ENCODE measurements around the gene SORCS2. TPM values are rescaled to one million over a fixed set of nuclear protein-coding genes. Genes with fewer than 3 reads are reported as not detected.
"Not testable (repeated sequence)": the region's sequence is repeated elsewhere in the genome, so short reads cannot be mapped to it uniquely, and the experiment has no call there.

SORCS2 gene
- total RNA-seq, 1 donor from 2014 or later, result 9.6 TPM

GRCh38 chr4:7159923-7160322, 32.4 kb upstream of the SORCS2 start:
- no peak for DNase-seq (ENCODE audit: low spot score)

GRCh38 chr4:7160439-7160838, 31.9 kb upstream of the SORCS2 start:
- DNase-seq (ENCODE audit: low spot score), result no peak

DNA sequence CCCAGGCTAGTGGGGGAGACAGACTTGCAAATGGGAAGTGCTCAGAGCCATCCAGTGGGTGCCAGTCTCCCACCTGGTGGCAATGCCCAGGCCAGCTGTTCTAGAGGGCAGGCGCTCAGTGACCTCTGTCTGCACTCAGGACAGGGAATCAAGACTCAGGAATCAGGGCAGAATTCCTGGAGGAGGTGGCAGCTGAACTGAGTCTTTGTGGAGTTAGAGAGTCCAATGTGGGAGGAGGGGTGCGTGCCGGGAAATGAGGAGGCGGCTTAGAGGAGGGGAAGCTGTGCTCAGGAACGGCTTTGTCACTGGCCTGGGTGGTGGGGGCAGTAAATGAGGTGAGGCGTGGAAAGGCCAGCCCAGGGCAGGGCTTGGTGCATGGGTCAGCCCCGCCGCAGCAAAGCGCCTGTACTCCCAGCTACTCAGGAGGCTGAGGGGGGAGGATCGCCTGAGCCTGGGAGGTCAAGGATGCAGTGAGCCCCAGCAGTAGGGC, 31.3 kb upstream of the SORCS2 start:
- no peak for DNase-seq (ENCODE audit: low spot score)

- peak; percentile 13 for DNase-seq (ENCODE audit: low spot score)
Observed at GRCh38 chr4:7161721-7162214, 30.6 kb upstream of the SORCS2 start.

DNA sequence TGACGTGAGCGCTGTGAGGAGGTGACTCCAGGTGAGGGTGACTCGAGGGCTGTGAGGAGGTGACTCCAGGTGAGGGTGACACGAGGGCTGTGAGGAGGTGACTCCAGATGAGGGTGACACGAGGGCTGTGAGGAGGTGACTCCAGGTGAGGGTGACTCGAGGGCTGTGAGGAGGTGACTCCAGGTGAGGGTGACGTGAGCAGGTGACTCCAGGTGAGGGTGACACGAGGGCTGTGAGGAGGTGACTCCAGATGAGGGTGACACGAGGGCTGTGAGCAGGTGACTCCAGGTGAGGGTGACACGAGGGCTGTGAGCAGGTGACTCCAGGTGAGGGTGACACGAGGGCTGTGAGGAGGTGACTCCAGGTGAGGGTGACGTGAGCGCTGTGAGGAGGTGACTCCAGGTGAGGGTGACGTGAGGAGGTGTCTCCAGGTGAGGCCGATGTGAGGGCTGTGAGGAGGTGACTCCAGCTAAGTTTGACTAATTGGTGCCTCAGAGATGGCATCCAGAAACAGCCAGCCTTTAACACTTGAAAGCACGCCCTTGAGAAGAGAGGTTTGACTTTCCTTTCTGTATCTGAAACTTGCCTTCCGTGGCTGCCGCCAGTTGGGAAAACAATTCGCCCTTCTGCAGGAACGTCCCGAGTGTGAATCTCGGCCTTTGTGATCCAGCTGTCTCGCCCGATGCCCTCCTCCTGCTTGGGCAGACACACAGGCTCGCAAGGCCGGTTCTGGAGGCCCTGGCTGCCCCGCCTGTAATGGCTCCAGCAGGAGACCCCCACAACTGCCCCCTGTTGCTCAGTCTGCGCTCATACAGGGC, 27.1 kb upstream of the SORCS2 start:
- DNase-seq (ENCODE audit: low spot score), result not testable (repeated sequence)

- DNase-seq (ENCODE audit: low spot score), result no peak
Observed at GRCh38 chr4:7165874-7166201, 26.5 kb upstream of the SORCS2 start.

DNA sequence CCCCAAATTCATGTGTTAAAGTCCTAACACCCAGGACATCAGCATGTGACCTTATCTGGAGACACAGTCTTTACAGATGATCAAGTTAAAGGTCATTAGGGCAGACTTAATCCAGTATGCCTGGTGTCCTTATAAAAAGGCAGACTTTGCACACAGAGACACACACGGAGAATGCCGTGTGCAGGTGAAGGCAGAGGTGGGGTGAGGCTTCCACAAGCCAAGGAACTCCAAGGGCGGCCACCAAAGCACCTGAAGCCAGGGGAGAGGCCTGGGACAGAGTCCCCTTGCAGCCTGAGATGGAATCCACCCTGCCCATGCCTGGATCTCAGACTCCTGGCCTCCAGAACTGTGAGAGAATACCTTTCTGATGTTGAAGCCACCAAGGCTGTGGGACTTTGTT, 26.1 kb upstream of the SORCS2 start:
- DNase-seq (ENCODE audit: low spot score), result no peak

DNA sequence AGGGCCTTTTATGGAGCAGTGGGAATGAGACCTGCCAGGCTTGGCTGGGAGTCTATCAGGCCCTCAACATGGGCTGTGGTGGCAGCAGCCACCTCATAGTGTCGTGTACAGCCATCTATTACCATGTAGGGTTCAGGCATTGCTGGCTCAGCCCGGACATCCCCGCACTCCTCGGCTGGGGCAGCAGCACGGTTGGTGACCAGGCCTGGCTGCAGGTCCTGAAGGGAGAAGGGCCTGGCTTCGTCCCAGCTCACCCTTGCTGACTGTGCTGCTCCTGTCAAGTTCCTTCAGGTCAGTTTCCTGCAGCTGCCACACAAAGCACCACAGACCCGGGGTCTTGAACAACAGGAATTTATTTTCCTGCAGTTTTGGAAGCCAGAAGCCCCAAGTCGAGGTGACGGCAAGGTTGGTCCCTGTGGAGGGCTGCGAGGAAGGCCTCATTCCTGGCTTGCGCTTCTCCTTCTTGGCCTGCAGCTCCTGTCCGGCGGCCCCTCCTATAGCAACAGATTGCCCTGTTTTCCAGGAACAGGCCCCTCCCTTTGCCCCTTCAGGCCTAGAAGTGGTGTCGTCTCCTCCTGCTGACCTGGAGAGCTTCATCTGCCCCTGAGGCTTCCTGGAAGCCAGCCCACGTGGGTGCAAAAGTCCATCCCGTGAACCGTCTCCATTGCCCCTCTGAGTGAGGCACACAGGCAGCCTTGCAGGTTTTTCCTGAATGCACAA, 25.2 kb upstream of the SORCS2 start:
- DNase-seq (ENCODE audit: low spot score), result no peak

DNA sequence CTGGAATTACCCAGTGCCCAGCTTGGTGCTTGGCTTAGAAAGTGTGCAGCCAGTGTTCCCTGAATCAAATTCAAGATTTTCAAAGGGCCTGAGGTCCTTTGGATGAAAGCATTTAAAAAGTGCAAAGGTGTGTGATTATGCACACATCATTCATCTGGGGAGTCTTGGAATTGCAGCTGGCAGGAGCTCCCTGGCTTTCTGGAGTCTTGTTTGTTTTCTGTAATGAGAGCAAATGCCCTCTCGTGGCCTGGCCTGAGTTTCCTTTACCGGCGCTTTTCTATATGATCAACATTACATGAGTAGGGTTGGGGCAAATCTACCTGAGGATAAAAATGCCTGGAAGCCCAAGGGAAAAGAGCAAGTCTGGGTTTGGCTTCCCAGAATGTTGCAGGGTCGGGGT, 24.6 kb upstream of the SORCS2 start:
- no peak for DNase-seq (ENCODE audit: low spot score)

GRCh38 chr4:7168106-7168505, 24.2 kb upstream of the SORCS2 start:
- DNase-seq (ENCODE audit: low spot score), result no peak

DNA sequence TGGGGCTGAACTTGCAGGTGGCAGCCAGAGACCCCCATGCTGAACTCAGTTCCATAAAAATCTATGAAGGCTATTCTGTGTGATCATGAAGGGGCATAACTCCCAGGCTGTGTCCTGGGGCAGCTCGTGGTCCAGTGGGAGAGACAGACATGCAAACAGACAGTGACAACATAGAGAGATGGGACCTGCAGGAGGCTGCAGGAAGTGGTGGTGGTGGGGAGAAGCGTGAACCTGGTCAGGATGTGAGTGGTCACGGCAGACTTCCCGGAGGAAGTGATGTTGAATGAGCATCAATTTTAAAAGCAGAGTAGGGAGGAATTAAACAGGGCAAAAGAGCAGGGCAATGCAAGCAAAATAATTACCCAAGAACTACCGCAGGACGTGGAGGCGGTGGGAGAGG, 23.2 kb upstream of the SORCS2 start:
- no peak for DNase-seq (ENCODE audit: low spot score)

- DNase-seq (ENCODE audit: low spot score), result no peak
Observed at GRCh38 chr4:7170012-7170411, 22.3 kb upstream of the SORCS2 start.

DNA sequence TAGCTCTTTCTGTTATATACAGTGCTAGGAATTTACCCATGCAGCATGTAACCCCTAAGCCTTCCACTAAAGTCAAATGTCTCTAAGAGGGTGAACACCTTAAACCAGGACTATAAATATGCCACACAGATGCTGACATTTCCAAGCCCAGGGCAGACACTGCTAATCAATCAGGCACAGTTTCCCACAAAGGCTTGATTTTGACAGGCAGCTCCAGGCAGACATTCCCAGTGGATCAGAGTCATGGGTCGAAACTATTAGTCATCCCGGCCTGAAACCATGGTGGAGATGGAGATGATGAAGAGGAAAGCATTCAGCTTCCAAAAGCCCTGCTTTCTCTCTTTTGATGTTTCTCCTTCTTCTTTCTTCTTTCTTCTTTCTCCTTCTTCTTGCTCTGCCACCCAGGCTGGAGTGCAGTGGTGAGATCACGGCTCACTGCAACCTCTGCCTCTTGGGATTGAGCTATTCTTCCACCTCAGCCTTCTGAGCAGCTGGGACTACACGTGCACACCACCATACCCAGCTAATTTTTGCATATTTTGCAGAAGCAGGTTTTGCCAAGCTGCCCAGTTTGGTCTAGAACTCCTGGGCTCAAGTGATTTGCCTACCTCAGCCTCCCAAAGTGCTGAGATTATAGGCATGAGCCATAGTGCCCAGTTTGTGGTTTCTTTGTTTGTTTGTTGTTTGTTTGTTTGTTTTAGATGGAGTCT, 21.0 kb upstream of the SORCS2 start:
- no peak for DNase-seq (ENCODE audit: low spot score)

- no peak for DNase-seq (ENCODE audit: low spot score)
Observed at GRCh38 chr4:7172508-7172907, 19.8 kb upstream of the SORCS2 start.

- DNase-seq (ENCODE audit: low spot score), result no peak
Observed at GRCh38 chr4:7172946-7173345, 19.4 kb upstream of the SORCS2 start.

DNA sequence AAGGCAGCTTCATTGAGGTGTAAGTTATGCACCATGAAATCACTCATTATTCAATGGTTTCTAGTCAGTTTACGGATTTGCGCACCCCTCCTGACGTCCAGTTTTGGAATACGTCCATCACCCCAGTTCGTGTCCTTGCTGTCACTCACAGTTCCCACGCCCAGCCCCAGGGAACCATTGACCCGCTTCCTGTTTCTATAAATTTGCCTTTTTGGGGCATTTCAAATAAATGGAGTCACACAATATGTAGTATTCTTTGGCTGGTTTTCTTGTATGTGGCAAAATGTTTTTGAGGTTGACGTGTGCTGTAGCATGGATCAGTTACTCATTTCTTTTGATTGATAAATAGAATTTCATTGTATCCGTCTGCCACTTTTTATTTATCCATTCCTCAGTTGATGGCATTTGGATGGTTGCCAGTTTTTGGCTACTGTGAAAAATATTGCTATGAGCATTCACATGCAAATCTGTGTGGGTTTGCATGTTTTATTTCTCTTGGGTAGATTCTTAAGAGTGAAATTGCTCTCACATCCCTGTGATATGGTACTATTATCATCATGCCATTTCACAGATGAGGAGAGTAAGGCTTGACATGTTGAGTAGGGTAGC, 18.4 kb upstream of the SORCS2 start:
- DNase-seq (ENCODE audit: low spot score), result no peak

GRCh38 chr4:7179158-7179557, 13.2 kb upstream of the SORCS2 start:
- DNase-seq (ENCODE audit: low spot score), result no peak

DNA sequence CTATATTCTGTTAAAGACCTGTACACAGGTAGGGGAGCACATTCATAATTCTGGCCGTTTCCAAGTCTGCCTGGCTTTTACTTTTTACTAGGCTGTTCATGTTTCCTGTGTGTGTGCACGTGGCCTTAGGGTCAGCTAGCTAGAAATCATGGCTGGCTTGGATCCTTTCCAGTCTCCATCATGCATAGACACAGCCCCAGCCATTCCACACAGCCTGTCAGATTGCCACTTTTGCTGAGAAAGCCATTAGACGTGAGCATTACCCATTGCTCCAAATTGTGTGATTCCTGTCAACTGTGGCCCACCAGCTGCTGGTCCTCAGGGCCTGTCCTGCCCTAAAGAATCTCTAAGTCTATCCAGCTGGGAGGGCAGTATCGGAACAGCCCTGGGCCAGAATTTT, 11.4 kb upstream of the SORCS2 start:
- no peak for DNase-seq (ENCODE audit: low spot score)

DNA sequence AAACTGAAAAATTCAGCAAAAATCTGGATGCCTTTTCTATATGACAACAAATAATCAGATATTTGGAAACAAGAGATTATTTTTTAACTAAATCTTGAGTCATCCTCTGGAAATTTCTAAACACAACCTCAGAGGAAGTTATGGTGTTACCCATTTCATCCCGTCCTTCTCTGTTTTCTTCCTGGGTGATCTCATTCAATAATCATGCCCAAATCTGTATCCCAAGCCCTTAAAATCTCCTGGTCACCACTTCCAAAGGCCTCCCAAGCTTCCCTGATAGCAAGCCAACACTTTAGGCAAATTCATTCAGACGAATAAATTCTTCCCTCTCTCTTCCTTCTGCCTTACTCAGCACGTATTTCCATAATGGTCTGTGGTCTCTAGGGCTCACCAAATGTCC, 9.7 kb upstream of the SORCS2 start:
- DNase-seq (ENCODE audit: low spot score), result no peak

- no peak for DNase-seq (ENCODE audit: low spot score)
Observed at GRCh38 chr4:7183161-7183560, 9.2 kb upstream of the SORCS2 start.

- DNase-seq (ENCODE audit: low spot score), result no peak
Observed at GRCh38 chr4:7183780-7184460, 8.4 kb upstream of the SORCS2 start.

Measured in umbilical cord (tissue), 2 donors.